Frontal cortex (tissue), 4 donors: ENCODE measurements around the gene MPP1. TPM values are rescaled to one million over a fixed set of nuclear protein-coding genes. Genes with fewer than 3 reads are reported as not detected.
"Not testable (repeated sequence)": the region's sequence is repeated elsewhere in the genome, so short reads cannot be mapped to it uniquely, and the experiment has no call there.

Experiments
- DNase-seq, 2 donors: peaks; one replicate each; pipeline ENCODE4 v3.0.0; 2012; ENCODE audit warnings: low spot score in 2 of 2
- FAIRE-seq: peaks from 2 replicates; lab custom pipeline; 2012; peaks lifted over from hg19 to GRCh38; lab: Jason Lieb, UNC
- total RNA-seq: library from RNA; depleted of rRNA; stranded (reverse); fragments of >200 nt; gene quantifications from one replicate; pipeline ENCODE4 v1.2.3, GENCODE V29; 2014
- donor health status: control.
- donor health status: control.
- donor health status: control.

MPP1 gene
- 20.0 TPM for total RNA-seq

- peak; percentile 73 to 78 for DNase-seq
- no peak for FAIRE-seq
These were observed at the start of gene MPP1 for GRCh38 chrX:154804957-154805695. Gene MPP1, minus strand, starts transcription at chrX:154805485. Its CDS starts 112 bp downstream, at chrX:154805373.

GRCh38 chrX:154850957-154851611, 45.8 kb upstream of the MPP1 start:
- no peak for FAIRE-seq
- no peak for DNase-seq

- peak; percentile 34 for FAIRE-seq
These were observed 35.6 kb upstream of the MPP1 start for GRCh38 chrX:154840856-154841255.

GRCh38 chrX:154836163-154836562, 30.9 kb upstream of the MPP1 start:
- FAIRE-seq = no peak

More at GRCh38 chrX:154840856-154841255, 35.6 kb upstream of the MPP1 start:
- peak in 1 of 2 donors; percentile 11 for DNase-seq

GRCh38 chrX:154834562-154834961, 29.3 kb upstream of the MPP1 start, which contains the start of gene SMIM9:
Gene SMIM9, minus strand, starts transcription at chrX:154834662. Its CDS starts 3,806 bp downstream, at chrX:154830856.
- FAIRE-seq = no peak
- DNase-seq = no peak

More at GRCh38 chrX:154836163-154836562, 30.9 kb upstream of the MPP1 start:
- no peak for DNase-seq

GRCh38 chrX:154833746-154834274, 28.5 kb upstream of the MPP1 start:
- no peak for DNase-seq
- no peak for FAIRE-seq

GRCh38 chrX:154829926-154830442, 24.7 kb upstream of the MPP1 start:
- FAIRE-seq (no peak), DNase-seq (no peak)

GRCh38 chrX:154829134-154829533, 23.8 kb upstream of the MPP1 start:
- no peak for FAIRE-seq
- DNase-seq = no peak

GRCh38 chrX:154828016-154828408, 22.7 kb upstream of the MPP1 start:
- FAIRE-seq (no peak), DNase-seq (no peak)

- no peak for FAIRE-seq
- DNase-seq = no peak
These were observed 22.1 kb upstream of the MPP1 start for GRCh38 chrX:154827194-154828015.

- not testable (repeated sequence) for DNase-seq, FAIRE-seq
These were observed 20.3 kb upstream of the MPP1 start for GRCh38 chrX:154825586-154825985.

- DNase-seq (no peak), FAIRE-seq (no peak)
These were observed 19.4 kb upstream of the MPP1 start for GRCh38 chrX:154824638-154825037.

- DNase-seq (no peak), FAIRE-seq (no peak)
These were observed 16.7 kb upstream of the MPP1 start for GRCh38 chrX:154822029-154822428.

GRCh38 chrX:154821523-154821922, 16.2 kb upstream of the MPP1 start:
- FAIRE-seq = no peak
- DNase-seq = no peak

GRCh38 chrX:154819771-154820341, 14.6 kb upstream of the MPP1 start:
- DNase-seq (no peak), FAIRE-seq (no peak)

GRCh38 chrX:154818916-154819770, 13.9 kb upstream of the MPP1 start:
- no peak for FAIRE-seq
- no peak for DNase-seq

GRCh38 chrX:154817048-154817618, 11.8 kb upstream of the MPP1 start:
- not testable (repeated sequence) for DNase-seq, FAIRE-seq

- not testable (repeated sequence) for FAIRE-seq, DNase-seq
These were observed 11.1 kb upstream of the MPP1 start for GRCh38 chrX:154816326-154816898.
